GM13977 (cell line): ENCODE results near the gene DLL4.

Experiments used
- DNase-seq: peaks from one replicate; pipeline ENCODE4 v3.0.0; 2012; ENCODE audit warnings: low spot score
- in situ Hi-C: fragments of 300-500 bp; cut with MboI; formaldehyde crosslinking; loops from one replicate; pipeline ENCODE4 v1.12.0; 2022; ENCODE audit warnings: low sequenced_read_pairs, low pct_unique_long_range_greater_than_20kb, mixed read lengths, inconsistent platforms; ENCODE audit not compliant: unreplicated experiment
- TF ChIP-seq, protein P1 (sequence below): IDR thresholded peaks from 2 replicates; pipeline ENCODE4 v1.5.1; 2012; ENCODE audit warnings: mild to moderate bottlenecking, control low read depth; ENCODE audit not compliant: insufficient read depth; ENCODE audit errors: extremely low read depth, missing control alignments

DLL4 gene

DNA sequence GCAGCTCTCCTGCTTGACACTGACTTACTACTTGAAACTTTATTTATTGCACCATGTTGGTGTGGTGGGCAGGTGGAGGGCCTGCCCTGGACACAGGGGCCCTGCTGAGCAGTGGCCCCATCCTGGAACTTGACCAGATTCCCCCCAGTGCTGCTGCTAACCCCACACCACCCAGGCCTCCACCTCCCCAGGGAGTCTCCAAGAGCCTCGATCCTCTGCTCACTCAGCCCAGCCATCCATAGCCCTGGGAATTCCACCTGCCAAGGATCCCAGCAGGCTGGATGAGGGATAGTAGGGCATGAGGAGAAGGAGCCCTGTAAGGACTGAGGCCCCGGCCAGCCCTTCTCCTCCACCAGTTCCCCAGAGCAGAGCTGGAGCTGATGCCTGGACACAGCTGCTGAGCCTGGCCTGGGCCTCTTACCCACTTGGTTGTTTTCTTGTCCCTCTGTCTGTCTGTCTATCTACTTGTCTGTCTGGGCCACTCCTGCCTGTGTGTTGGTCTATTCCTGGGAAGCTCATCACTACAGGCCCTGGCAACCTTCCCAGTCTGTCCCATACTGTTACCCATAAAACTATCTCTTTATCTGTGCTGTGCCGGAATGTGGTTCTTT, 26.9 kb downstream of the DLL4 start:
- TF ChIP-seq, protein P1, sequence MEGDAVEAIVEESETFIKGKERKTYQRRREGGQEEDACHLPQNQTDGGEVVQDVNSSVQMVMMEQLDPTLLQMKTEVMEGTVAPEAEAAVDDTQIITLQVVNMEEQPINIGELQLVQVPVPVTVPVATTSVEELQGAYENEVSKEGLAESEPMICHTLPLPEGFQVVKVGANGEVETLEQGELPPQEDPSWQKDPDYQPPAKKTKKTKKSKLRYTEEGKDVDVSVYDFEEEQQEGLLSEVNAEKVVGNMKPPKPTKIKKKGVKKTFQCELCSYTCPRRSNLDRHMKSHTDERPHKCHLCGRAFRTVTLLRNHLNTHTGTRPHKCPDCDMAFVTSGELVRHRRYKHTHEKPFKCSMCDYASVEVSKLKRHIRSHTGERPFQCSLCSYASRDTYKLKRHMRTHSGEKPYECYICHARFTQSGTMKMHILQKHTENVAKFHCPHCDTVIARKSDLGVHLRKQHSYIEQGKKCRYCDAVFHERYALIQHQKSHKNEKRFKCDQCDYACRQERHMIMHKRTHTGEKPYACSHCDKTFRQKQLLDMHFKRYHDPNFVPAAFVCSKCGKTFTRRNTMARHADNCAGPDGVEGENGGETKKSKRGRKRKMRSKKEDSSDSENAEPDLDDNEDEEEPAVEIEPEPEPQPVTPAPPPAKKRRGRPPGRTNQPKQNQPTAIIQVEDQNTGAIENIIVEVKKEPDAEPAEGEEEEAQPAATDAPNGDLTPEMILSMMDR = no peak
- DNase-seq = no peak
- in situ Hi-C loops = no loop called here

DNA sequence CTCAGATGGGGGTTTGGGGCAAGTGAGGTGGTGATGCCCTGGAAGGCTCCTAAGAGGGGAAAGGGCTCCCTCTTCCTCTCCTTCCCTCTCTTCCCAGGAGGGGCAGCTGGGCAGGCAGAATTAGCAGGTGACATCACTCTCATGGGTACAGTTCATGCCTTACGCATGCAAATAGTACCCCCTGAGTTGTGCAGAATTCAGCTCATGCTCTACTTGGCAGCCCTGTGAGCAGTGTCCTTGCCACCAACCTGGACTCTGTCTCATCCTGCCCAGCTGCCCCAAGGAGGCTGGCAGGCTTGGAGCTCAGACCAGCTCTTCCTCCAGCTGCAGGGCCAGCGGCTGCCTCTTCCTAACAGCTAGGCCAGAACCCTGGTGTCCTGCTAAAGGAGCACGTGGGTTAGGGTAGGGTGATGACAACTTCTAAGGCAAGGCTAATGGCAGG, 27.4 kb downstream of the DLL4 start:
- no peak for DNase-seq
- TF ChIP-seq, protein P1 = no peak
- in situ Hi-C loops = no loop called here

GRCh38 chr15:40957041-40957555, 28.0 kb downstream of the DLL4 start:
- in situ Hi-C loops = no loop called here
- TF ChIP-seq, protein P1 = no peak
- no peak for DNase-seq

DNA sequence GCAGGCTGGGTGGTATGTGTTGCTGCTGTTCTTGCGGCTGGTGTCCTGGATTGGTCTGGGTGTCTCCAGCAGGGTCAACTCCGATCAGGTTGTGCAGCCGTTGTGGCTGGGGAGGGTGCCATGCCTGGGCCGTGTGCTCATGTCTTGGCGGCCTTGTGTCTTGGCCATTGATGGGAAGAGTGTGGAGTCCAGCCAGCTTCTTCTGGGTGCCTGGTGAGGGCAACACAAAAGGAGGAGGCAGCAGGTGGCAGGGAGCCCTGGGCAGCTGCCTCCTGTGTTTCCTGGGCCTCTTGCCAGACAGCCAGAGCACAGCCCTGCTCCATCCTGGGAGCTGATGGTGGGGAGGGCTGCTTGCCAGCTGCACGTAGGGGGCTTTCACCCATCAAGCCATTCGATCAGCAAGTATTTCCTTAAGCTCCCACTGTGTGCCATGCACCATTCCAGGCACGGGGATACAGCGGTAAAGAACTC, 28.5 kb downstream of the DLL4 start:
- DNase-seq = no peak
- in situ Hi-C loops = no loop called here

GRCh38 chr15:40958146-40958545, 29.0 kb downstream of the DLL4 start:
- in situ Hi-C loops = no loop called here

More for the DNA sequence above, 28.5 kb downstream of the DLL4 start:
- TF ChIP-seq, protein P1 = no peak

GRCh38 chr15:40958723-40959122, 29.6 kb downstream of the DLL4 start:
- in situ Hi-C loops = no loop called here
- TF ChIP-seq, protein P1 = no peak
- DNase-seq = no peak

More at GRCh38 chr15:40958146-40958545, 29.0 kb downstream of the DLL4 start:
- no peak for DNase-seq
- TF ChIP-seq, protein P1 = no peak
